Measurements from ENCODE around the gene CAMKK2. TPM values are rescaled to one million over a fixed set of nuclear protein-coding genes. Genes with fewer than 3 reads are reported as not detected.
A peak's percentile ranks its signal among the peaks of the same experiment; 100 is the strongest.
"Not testable (repeated sequence)": the region's sequence is repeated elsewhere in the genome, so short reads cannot be mapped to it uniquely, and the experiment has no call there.

CAMKK2 gene
- total RNA-seq, 1 donor from 2014 or later, result 39.3 TPM

- H3K27ac ChIP-seq, result no peak overlapping the region
- intact Hi-C loops (cut with DNase I), result no loop called here
- peak; percentile 16 for ATAC-seq
- no peak for DNase-seq
- no peak overlapping the region for H3K4me3 ChIP-seq
- no peaks in the 10 kb centered on the region for H3K9me3 ChIP-seq
- H3K4me1 ChIP-seq, result no peaks in the 10 kb centered on the region
- no peak for TF ChIP-seq CTCF (IDR thresholded peaks at IDR 0.05)
- peaks cover 61% of the 10 kb centered on the region for H3K36me3 ChIP-seq
- H3K27me3 ChIP-seq, result no peaks in the 10 kb centered on the region
Measured at GRCh38 chr12:121261398-121261797, 35.1 kb downstream of the CAMKK2 start.

GRCh38 chr12:121260091-121260490 is 36.4 kb downstream of the CAMKK2 start:
- Histone ChIP-seq H3K4me3 (no peak overlapping the region), H3K27ac (no peak overlapping the region), H3K9me3 (no peaks in the 10 kb centered on the region), H3K4me1 (no peaks in the 10 kb centered on the region), H3K27me3 (no peaks in the 10 kb centered on the region), H3K36me3 (peaks cover 68% of the 10 kb centered on the region)
- ATAC-seq (no peak), DNase-seq (no peak)
- intact Hi-C loops (cut with DNase I), result no loop called here
- TF ChIP-seq CTCF (IDR thresholded peaks at IDR 0.05), result no peak

- H3K4me3 ChIP-seq, result no peak overlapping the region
- H3K27ac ChIP-seq, result no peak overlapping the region
- no peaks in the 10 kb centered on the region for H3K27me3 ChIP-seq
- intact Hi-C loops (cut with DNase I), result no loop called here
- no peak for DNase-seq
- no peak for TF ChIP-seq CTCF (IDR thresholded peaks at IDR 0.05)
- no peaks in the 10 kb centered on the region for H3K4me1 ChIP-seq
- no peaks in the 10 kb centered on the region for H3K9me3 ChIP-seq
- H3K36me3 ChIP-seq, result peaks cover 74% of the 10 kb centered on the region
- ATAC-seq, result no peak
Measured at GRCh38 chr12:121259074-121259473, 37.4 kb downstream of the CAMKK2 start.

DNA sequence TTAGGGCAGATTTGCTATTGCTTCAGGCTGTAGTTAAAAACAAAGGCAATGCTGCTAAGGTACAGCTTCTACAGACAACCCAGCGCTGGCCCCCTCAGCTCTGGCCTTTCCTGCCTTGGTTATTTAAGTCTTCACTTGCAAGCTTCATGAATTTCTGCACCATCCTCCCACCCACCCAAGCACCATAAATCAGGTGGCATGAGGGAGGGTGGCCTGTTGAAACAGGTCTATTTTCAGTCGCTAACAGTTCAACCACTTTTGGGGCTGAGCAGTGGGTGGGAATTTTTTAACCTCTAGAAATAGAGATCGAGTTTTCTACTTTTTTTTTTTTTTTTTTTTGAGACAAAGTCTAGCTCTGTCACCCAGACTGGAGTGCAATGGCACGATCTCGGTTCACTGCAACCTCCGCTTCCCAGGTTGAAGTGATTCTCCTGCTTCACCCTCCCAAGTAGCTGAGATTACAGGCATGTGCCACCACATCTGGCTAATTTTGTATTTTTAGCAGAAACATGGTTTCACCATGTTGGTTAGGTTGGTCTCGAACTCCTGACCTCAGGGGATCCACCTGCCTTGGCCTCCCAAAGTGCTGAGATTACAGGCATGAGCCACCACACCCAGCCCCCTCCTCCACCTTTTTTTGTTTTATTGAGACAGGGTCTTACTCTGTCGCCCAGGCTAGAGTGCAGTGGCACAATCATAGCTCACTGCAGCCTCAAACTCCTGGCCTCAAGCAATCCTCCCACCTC is 38.6 kb downstream of the CAMKK2 start:
- H3K27ac ChIP-seq; ATAC-seq; H3K4me1 ChIP-seq; H3K9me3 ChIP-seq; intact Hi-C loops (cut with DNase I); H3K27me3 ChIP-seq; H3K4me3 ChIP-seq; DNase-seq: not testable (repeated sequence)
- peaks cover 73% of the 10 kb centered on the region for H3K36me3 ChIP-seq

DNA sequence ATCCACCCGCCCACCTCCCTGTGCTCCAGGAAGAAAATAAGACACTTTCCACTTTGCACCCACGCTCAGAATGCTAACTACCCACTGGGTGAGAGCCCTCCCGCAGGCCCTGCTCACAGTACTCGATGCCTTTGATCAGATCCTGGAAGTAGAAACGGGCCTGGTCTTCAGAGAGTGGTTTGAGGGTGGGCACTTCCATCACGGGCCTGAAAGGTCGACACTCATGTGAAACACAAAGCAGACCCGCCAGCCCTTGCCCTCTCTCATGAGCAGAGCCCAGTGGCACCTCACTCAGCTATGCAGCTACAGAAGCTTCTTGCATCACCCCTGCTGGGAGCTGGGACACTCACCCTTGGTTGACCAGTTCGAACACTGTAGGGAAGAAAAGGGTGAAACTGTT is 41.1 kb downstream of the CAMKK2 start:
- H3K36me3 ChIP-seq, result peaks cover 72% of the 10 kb centered on the region
- no peak overlapping the region for H3K4me3 ChIP-seq
- DNase-seq (no peak), ATAC-seq (no peak)
- no peaks in the 10 kb centered on the region for H3K27me3 ChIP-seq
- no peaks in the 10 kb centered on the region for H3K4me1 ChIP-seq
- TF ChIP-seq CTCF (IDR thresholded peaks at IDR 0.05), result no peak
- intact Hi-C loops (cut with DNase I), result no loop called here
- H3K27ac ChIP-seq, result no peak overlapping the region
- no peaks in the 10 kb centered on the region for H3K9me3 ChIP-seq

- Histone ChIP-seq H3K9me3 (no peaks in the 10 kb centered on the region), H3K27me3 (no peaks in the 10 kb centered on the region), H3K4me1 (no peaks in the 10 kb centered on the region), H3K36me3 (peaks cover 72% of the 10 kb centered on the region), H3K4me3 (no peak overlapping the region), H3K27ac (no peak overlapping the region)
- no peak for DNase-seq
- TF ChIP-seq CTCF (IDR thresholded peaks at IDR 0.05), result no peak
- no peak for ATAC-seq
- intact Hi-C loops (cut with DNase I), result no loop called here
Measured at GRCh38 chr12:121253638-121254335, 42.7 kb downstream of the CAMKK2 start.
